GM12878 (cell line): ENCODE data around the gene MDN1. TPM values are rescaled to one million over a fixed set of nuclear protein-coding genes. Genes with fewer than 3 reads are reported as not detected.

Experiments
- ATAC-seq: fragments of 200-7000 bp; cut with Tn5 transposase; 3 replicates; pipeline ENCODE4 v1.9.1; 2020; ENCODE audit warnings: mild to moderate bottlenecking, moderate library complexity
- BruUV-seq: library from RNA; stranded (reverse); fragments of 400-500 nt; replicated peaks from 2 replicates; lab custom pipeline; 2021; lab: Mats Ljungman, UMichigan
- CTCF ChIA-PET: fragments of 300-600 bp; sonication (Branson Sonifier 250); formaldehyde crosslinking; extraction: SDS; loops from one replicate; lab custom pipeline; 2021; ENCODE audit warnings: inconsistent platforms; lab: Yijun Ruan, JAX
- POLR2A ChIA-PET: fragments of 350-600 bp; formaldehyde crosslinking; extraction: SDS; loops from one replicate; lab custom pipeline; 2021; ENCODE audit warnings: inconsistent platforms; lab: Charles Lee
- RAD21 ChIA-PET: fragments of 300-600 bp; sonication (Branson Sonifier 250); formaldehyde crosslinking; loops from one replicate; lab custom pipeline; 2023; ENCODE audit warnings: antibody characterized with exemption; ENCODE audit not compliant: unreplicated experiment; lab: Charles Lee
- SMC1A ChIA-PET: fragments of 300-600 bp; sonication (Branson Sonifier 250); formaldehyde crosslinking; loops from one replicate; lab custom pipeline; 2023; ENCODE audit not compliant: unreplicated experiment, uncharacterized antibody; lab: Charles Lee
- DNase-seq: peaks from one replicate; pipeline ENCODE4 v3.0.0-alpha.2; 2011; ENCODE audit warnings: low read depth, low spot score
- FAIRE-seq: peaks from 3 replicates; lab custom pipeline; 2011; peaks lifted over from hg19 to GRCh38; lab: Jason Lieb, UNC
- H2AFZ ChIP-seq: 2 replicates; pipeline ENCODE4 v1.6.0; 2011; ENCODE audit warnings: low read depth, low read length, control low read depth; ENCODE audit not compliant: control insufficient read depth
- H3K27ac ChIP-seq: 2 replicates; pipeline ENCODE4 v1.5.1; 2011; ENCODE audit warnings: control low read depth; ENCODE audit not compliant: control insufficient read depth, insufficient read depth
- H3K27me3 ChIP-seq, 2 experiments: replicated peaks in 1 of 2; 2 replicates each; pipeline versions ENCODE4 v1.6.0 to v1.6.1; 2011; ENCODE audit warnings: low read length in 1 of 2; ENCODE audit not compliant: control insufficient read depth in 2 of 2, insufficient read depth in 2 of 2
- H3K36me3 ChIP-seq, 2 experiments: 2 replicates each; pipeline ENCODE4 v1.5.1; 2011; ENCODE audit warnings: low read length in 1 of 2; ENCODE audit not compliant: control insufficient read depth in 2 of 2, insufficient read depth in 2 of 2
- H3K4me1 ChIP-seq: 2 replicates; pipeline ENCODE4 v1.6.1; 2011; ENCODE audit warnings: mild to moderate bottlenecking, low read length, moderate library complexity, mixed read lengths; ENCODE audit not compliant: control insufficient read depth, insufficient read depth
- H3K4me2 ChIP-seq: 2 replicates; pipeline ENCODE4 v1.6.0; 2011; ENCODE audit warnings: control low read depth; ENCODE audit not compliant: control insufficient read depth, insufficient read depth
- H3K4me3 ChIP-seq: fragments of 200-600 bp; sonication (generic); 2 replicates; pipeline ENCODE4 v1.5.1; 2016
- H3K79me2 ChIP-seq: 2 replicates; pipeline ENCODE4 v1.6.0; 2011; ENCODE audit warnings: low read length; ENCODE audit not compliant: control insufficient read depth, insufficient read depth
- H3K9ac ChIP-seq: 2 replicates; pipeline ENCODE4 v1.8.0; 2011; ENCODE audit warnings: low read length, control low read depth, mixed read lengths; ENCODE audit not compliant: control insufficient read depth, insufficient read depth
- H3K9me3 ChIP-seq: replicated peaks from 3 replicates; pipeline ENCODE4 v1.5.1; 2011; ENCODE audit warnings: mild to moderate bottlenecking, low read length; ENCODE audit not compliant: control insufficient read depth, insufficient read depth
- H4K20me1 ChIP-seq: 2 replicates; pipeline ENCODE4 v1.6.0; 2011; ENCODE audit not compliant: control insufficient read depth, insufficient read depth
- BCL11A ChIP-seq: IDR thresholded peaks from 2 replicates; pipeline ENCODE4 v1.6.1; 2011; ENCODE audit warnings: low read depth, low read length
- BHLHE40 ChIP-seq, 2 experiments: fragments of 450-650 bp in 1 of 2; IDR thresholded peaks; 2 replicates each; pipeline ENCODE4 v1.6.1; 2011 to 2017; ENCODE audit warnings: low read depth in 2 of 2, borderline replicate concordance in 1 of 2, improper control_type of control experiment in 1 of 2, low read length in 1 of 2, mild to moderate bottlenecking in 1 of 2
- CREB1 ChIP-seq: IDR thresholded peaks from 2 replicates; pipeline ENCODE4 v1.6.1; 2012; ENCODE audit warnings: low read depth, mild to moderate bottlenecking, inconsistent platforms
- HDGF ChIP-seq: fragments of 450-650 bp; IDR thresholded peaks from 2 replicates; pipeline ENCODE4 v1.6.1; 2016; ENCODE audit warnings: antibody characterized with exemption
- IKZF2 ChIP-seq, 2 experiments: fragments of 450-650 bp; IDR thresholded peaks; 2 replicates each; pipeline ENCODE4 v1.6.1; 2017; ENCODE audit warnings: mild to moderate bottlenecking in 2 of 2, moderate library complexity in 2 of 2
- IRF4 ChIP-seq: IDR thresholded peaks from 2 replicates; pipeline ENCODE4 v1.6.1; 2011; ENCODE audit warnings: low read depth, low read length
- LARP7 ChIP-seq: fragments of 450-650 bp; IDR thresholded peaks from 2 replicates; pipeline ENCODE4 v1.6.1; 2017; ENCODE audit warnings: mild to moderate bottlenecking
- MLLT1 ChIP-seq: fragments of 450-650 bp; IDR thresholded peaks from 2 replicates; pipeline ENCODE4 v1.6.1; 2016; ENCODE audit warnings: mild to moderate bottlenecking
- MTA2 ChIP-seq: fragments of 450-650 bp; IDR thresholded peaks from 2 replicates; pipeline ENCODE4 v1.6.1; 2016; ENCODE audit warnings: low read depth, mild to moderate bottlenecking, moderate library complexity
- NBN ChIP-seq: fragments of 450-650 bp; IDR thresholded peaks from 2 replicates; pipeline ENCODE4 v1.6.1; 2016
- NFXL1 ChIP-seq: fragments of 450-650 bp; IDR thresholded peaks from 2 replicates; pipeline ENCODE4 v1.6.1; 2017; ENCODE audit warnings: antibody characterized with exemption, mild to moderate bottlenecking, borderline replicate concordance
- PAX8 ChIP-seq: fragments of 450-650 bp; IDR thresholded peaks from 2 replicates; pipeline ENCODE4 v1.6.1; 2017; ENCODE audit warnings: mild to moderate bottlenecking, moderate library complexity
- PML ChIP-seq: IDR thresholded peaks from 2 replicates; pipeline ENCODE4 v1.6.1; 2012; ENCODE audit warnings: low read length, inconsistent platforms
- RUNX3 ChIP-seq: IDR thresholded peaks from 2 replicates; pipeline ENCODE4 v1.6.1; 2012; ENCODE audit warnings: low read length, inconsistent platforms
- SMAD5 ChIP-seq: IDR thresholded peaks from 2 replicates; pipeline ENCODE4 v1.6.1; 2016; ENCODE audit warnings: antibody characterized with exemption, low read depth
- SPI1 ChIP-seq: IDR thresholded peaks from 2 replicates; pipeline ENCODE4 v1.6.1; 2011; ENCODE audit warnings: low read depth, mild to moderate bottlenecking, low read length, moderate library complexity, borderline replicate concordance; ENCODE audit not compliant: insufficient read depth
- SUPT20H ChIP-seq: IDR thresholded peaks from 2 replicates; pipeline ENCODE4 v1.6.1; 2011; ENCODE audit warnings: low read depth, mild to moderate bottlenecking, low read length, moderate library complexity, borderline replicate concordance; ENCODE audit not compliant: control insufficient read depth
- ZNF384 ChIP-seq: IDR thresholded peaks from 2 replicates; pipeline ENCODE4 v1.6.1; 2012; ENCODE audit warnings: low read depth, mild to moderate bottlenecking, low read length, improper control_type of control experiment, borderline replicate concordance
- ZZZ3 ChIP-seq: IDR thresholded peaks from 2 replicates; pipeline ENCODE4 v1.6.1; 2011; ENCODE audit warnings: low read depth; ENCODE audit not compliant: control insufficient read depth, insufficient read length
- WGBS: methylation state at CpG from one replicate; pipeline ENCODE4 v1.1.6; 2016; ENCODE audit warnings: low lambda C conversion rate; ENCODE audit not compliant: insufficient replicate concordance, insufficient coverage; ENCODE audit errors: missing lambda C conversion rate; 5-methylcytosine and 5-hydroxymethylcytosine counted together
- in situ Hi-C: fragments of 300-500 bp; cut with MboI; formaldehyde crosslinking; loops from 9 replicates; pipeline ENCODE4 v1.14.3; 2018; ENCODE audit warnings: mixed read lengths
- intact Hi-C: fragments of 100-400 bp; cut with micrococcal nuclease; formaldehyde crosslinking; loops from one replicate; pipeline ENCODE4 v1.14.2; 2022; ENCODE audit not compliant: unreplicated experiment
- polyA plus RNA-seq, 11 experiments: library from polyadenylated mRNA; depleted of rRNA in 4 of 11; unstranded in 6 of 11; stranded (reverse) in 5 of 11; fragments of >200 nt; fragmentation: Nextera tagmentation in 4 of 11; fragmentation: Illumina TruSeq in 1 of 11; extraction: Ambion mirVana in 4 of 11; extraction: Trizol in 1 of 11; gene quantifications; 1 replicate in 1 of 11; 2 replicates in 10 of 11; pipeline versions ENCODE4 v1.2.1 to v1.2.3, GENCODE V29; 2011 to 2016; ENCODE audit warnings: inconsistent platforms in 2 of 11, missing spikeins in 2 of 11, low read depth in 1 of 11
- total RNA-seq, 4 experiments: library from RNA; depleted of rRNA in 3 of 4; stranded (reverse); fragments of >200 nt in 3 of 4; fragmentation: Illumina TruSeq in 1 of 4; extraction: Trizol in 1 of 4; gene quantifications; 2 replicates each; pipeline versions ENCODE4 v1.2.1 to v1.2.3, GENCODE V29; 2013 to 2021
- TF ChIP-seq, protein P1 (sequence below): fragments of 450-650 bp; IDR thresholded peaks from 2 replicates; pipeline ENCODE4 v1.6.1; 2017; ENCODE audit warnings: mild to moderate bottlenecking, low read depth, inconsistent platforms; ENCODE audit not compliant: poor library complexity, severe bottlenecking

The MDN1 gene
- total and polyA plus RNA-seq, 10 of the 15 experiments (the other 5 are each of a cell fraction or from before 2014, with no cell fraction given), result 14.3 to 50.1 (median 22.1) TPM

GRCh38 chr6:89862273-89862672 is 42.7 kb upstream of the MDN1 start:
- Histone ChIP-seq H3K9ac (no peak overlapping the region), H3K79me2 (no peaks in the 10 kb centered on the region), H3K27me3 (no peaks in the 10 kb centered on the region), H2AFZ (no peak overlapping the region; the same call in 1 of the 2 replicates), H4K20me1 (no peaks in the 10 kb centered on the region), H3K36me3 (peaks cover 3 to 11% of the 10 kb centered on the region in 2 experiments; a peak in 3 of 4 replicates), H3K4me3 (peak overlapping the region; percentile 18; the same call in 1 of the 2 replicates), H3K4me2 (peak overlapping the region; percentile 53), H3K9me3 (no peaks in the 10 kb centered on the region), H3K4me1 (peaks cover 25% of the 10 kb centered on the region), H3K27ac (peak overlapping the region; percentile 42)
- FAIRE-seq, result peak; percentile 80
- in situ Hi-C loops (no loop called here), intact Hi-C loops (loop anchor here (2.0 kb wide), 1 partner anchor 27 kb away; no protein-coding TSS in a partner anchor)
- RAD21 ChIA-PET, result interaction anchor here (1.2 kb wide), 1 partner anchor 78 kb away, joined by 4 read pairs; no protein-coding TSS in a partner anchor
- ATAC-seq, result peak; percentile 91
- TF ChIP-seq ZZZ3 (no peak), NBN (0 out of 2 replicates have a peak, but pooled peaks have one; percentile 36), SPI1 (peak; percentile 86; the same call in 1 of the 2 replicates), PML (no peak), IRF4 (peak; percentile 15; the same call in 1 of the 2 replicates), RUNX3 (0 out of 2 replicates have a peak, but pooled peaks have one; percentile 30), BHLHE40 (IDR thresholded peaks at IDR 0.05; ENCODE audit: borderline replicate concordance in 1 of 2, low read depth in 2 of 2, low read length in 1 of 2) (peak; percentile 76 to 86), PAX8 (no peak), SUPT20H (no peak), MLLT1 (0 out of 2 replicates have a peak, but pooled peaks have one; percentile 9), CREB1 (no peak), LARP7 (no peak), BCL11A (peak; percentile 34; the same call in 1 of the 2 replicates), IKZF2 (IDR thresholded peaks at IDR 0.05) (peak; percentile 57 to 59; a peak in 3 of 4 replicates), SMAD5 (no peak), MTA2 (peak; percentile 59; the same call in 1 of the 2 replicates), HDGF (0 out of 2 replicates have a peak, but pooled peaks have one; percentile 16), NFXL1 (no peak), ZNF384 (no peak)
- TF ChIP-seq, protein P1, sequence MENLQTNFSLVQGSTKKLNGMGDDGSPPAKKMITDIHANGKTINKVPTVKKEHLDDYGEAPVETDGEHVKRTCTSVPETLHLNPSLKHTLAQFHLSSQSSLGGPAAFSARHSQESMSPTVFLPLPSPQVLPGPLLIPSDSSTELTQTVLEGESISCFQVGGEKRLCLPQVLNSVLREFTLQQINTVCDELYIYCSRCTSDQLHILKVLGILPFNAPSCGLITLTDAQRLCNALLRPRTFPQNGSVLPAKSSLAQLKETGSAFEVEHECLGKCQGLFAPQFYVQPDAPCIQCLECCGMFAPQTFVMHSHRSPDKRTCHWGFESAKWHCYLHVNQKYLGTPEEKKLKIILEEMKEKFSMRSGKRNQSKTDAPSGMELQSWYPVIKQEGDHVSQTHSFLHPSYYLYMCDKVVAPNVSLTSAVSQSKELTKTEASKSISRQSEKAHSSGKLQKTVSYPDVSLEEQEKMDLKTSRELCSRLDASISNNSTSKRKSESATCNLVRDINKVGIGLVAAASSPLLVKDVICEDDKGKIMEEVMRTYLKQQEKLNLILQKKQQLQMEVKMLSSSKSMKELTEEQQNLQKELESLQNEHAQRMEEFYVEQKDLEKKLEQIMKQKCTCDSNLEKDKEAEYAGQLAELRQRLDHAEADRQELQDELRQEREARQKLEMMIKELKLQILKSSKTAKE, result peak; percentile 30
- CTCF ChIA-PET, result interaction anchor here (0.8 to 1.7 kb wide), 3 partner anchors 10 to 43 kb away, joined by 4 to 5 read pairs (median 4); partner anchors contain the start of gene MDN1
- SMC1A ChIA-PET, result interaction anchor here (1.2 to 2.5 kb wide), 4 partner anchors 18 to 48 kb away, joined by 5 to 8 read pairs (median 6); partner anchors contain the start of gene CASP8AP2
- DNase-seq, result peak; percentile 86
- WGBS, result 1% methylated on average over 5 of the region's 5 CpGs
- no TSS peak for BruUV-seq
- POLR2A ChIA-PET, result interaction anchor here (1.3 to 2.2 kb wide), 3 partner anchors 27 to 43 kb away, joined by 3 to 7 read pairs (median 6); partner anchors contain the start of gene MDN1
